HG02623 (cell line): Measurements from ENCODE around the gene TNFRSF17.

ENCODE experiments used
- ATAC-seq: cut with Tn5 transposase; IDR thresholded peaks from one replicate; pipeline ENCODE4 v1.9.1; 2021; ENCODE audit warnings: moderate library complexity; ENCODE audit not compliant: unreplicated experiment

TNFRSF17 gene

DNA sequence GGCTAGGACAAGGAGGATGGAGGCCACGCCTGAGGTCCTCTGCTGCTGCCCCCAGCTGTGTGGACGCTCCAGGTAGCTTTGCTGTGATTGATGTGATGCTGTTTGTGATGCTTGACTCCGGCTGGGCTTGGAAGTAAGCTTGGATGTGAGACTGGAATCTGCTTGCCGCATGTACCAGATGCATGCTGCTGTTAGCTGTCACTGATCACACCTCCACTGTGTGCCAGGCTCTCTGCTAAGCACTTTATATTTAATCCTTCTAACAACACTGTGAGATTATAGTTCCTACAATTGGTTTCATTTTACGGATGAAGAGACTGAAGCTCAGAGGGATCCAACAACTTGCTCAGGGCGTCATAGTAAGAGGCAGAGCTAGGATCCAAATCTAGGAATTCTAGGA lies 35.0 kb downstream of the TNFRSF17 start:
- ATAC-seq = no peak

DNA sequence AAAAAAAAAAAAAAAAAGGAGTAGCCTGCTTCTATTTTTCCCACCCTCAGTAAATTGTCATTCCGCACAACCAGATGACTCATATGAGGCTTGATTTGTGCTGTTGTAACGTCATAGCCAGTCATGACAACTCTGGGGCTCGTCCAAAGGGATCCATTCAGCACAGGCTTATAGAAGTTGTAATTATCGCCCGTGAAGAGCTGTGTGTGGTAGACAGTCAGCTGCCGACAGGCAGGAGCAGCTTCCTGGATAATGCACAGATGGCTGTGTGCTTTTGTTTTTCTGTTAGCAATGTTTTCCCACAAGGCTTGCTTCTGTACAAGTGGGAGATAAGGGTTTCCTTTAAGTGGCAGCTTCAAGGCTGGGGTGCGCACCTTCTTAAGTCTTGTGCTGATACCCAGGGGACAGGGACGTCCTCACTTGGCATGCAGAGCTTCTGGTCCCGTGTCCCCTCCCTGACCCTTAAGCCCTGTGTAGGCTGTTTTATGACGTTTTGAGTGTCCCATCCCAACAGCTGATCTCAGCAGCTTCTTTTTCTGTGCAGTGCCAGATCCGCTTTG lies 37.5 kb downstream of the TNFRSF17 start:
- no peak for ATAC-seq

DNA sequence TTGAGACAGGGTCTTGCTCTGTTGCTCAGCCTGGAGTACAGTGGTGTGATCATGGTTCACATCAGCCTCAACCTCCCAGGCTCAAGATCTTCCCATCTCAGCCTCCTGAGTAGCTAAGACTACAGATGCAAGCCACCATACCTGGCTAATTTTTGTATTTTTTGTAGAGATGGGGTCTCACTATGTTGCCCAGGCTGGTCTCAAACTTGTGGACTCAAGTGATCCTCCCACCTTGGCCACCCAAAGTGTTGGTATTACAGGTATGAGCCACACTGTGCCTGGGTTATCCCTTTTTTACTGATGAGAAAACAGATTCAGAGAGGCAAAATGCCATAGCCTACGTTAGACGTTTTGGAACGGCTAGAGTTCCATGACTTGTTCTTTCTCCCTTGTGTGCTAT lies 41.6 kb downstream of the TNFRSF17 start:
- ATAC-seq = no peak

DNA sequence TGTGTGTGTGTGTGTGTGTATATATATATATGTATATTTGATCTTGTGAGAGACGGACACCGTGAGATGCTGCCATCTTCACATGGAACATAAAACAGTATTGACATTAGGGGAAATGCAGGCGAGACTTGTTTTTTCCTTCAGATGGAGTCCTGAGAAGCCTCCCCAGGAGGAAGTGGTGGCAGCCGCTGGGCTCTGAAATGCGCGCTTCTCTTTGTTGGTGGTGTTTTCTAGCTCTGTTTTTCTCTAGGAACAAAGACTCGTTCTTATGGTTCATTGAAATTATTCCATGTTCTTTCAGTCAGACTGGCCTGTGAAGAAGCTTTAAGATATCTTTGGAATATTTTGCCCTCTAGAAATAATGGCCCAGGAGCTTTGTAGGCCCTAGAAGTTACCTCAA lies 44.5 kb downstream of the TNFRSF17 start:
- ATAC-seq = no peak

DNA sequence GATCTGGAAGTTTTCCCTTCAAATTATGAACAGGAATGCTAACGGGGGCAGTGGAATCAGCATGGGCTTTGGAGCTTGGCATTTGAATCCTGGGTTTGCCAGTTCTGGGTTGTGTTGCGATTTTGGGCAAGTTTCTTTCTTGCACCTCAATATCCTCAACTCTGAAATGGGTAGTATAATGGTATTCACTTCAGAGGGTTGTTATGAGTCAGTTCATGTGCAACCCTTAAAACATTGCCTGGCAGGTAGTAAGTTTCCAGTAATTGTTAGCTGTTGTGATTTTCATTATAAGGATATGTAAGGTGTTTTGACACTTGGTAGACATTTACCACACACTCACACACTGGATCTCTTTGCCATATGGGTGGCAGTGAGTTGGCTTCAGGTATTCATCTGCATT lies 44.9 kb downstream of the TNFRSF17 start:
- ATAC-seq = no peak

DNA sequence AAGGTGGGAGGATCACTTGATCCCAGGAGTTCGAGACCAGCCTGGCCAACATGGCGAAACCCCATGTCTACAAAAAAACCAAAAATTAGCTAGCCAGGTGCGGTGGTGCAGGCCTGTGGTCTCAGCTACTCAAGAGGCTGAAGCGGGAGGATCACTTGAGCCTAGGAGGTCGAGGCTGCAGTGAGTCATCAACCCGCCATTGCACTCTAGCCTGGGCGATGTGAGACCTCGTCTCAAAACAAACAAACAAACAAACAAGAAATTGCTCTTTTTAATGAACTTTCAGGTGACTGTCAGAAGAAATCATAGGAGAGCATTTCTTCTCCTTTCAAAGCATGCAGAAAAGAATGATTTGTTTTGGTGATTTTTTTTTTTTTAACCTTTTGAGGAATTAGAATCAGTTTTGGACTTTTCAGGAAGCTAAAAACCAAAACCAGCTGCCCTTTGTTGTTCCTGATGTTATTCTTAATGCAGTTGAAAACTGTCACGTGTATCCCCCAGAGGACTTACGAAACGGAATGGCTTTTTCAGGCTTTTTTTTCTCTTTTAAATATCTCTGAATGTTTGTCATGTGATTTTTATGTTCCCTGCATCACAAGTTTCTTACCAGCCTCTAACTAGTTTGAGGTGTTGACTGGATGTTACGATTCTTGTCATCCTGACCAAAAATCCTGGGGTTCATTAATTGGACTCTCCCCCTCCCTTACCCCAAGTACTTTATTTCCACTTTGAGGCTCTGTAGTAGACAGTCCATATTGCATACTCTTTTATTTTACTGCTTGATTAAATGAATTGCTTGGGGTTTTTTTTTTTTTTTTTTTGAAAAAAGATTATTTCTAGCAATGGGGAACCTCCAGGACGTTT lies 45.6 kb downstream of the TNFRSF17 start:
- no peak for ATAC-seq

DNA sequence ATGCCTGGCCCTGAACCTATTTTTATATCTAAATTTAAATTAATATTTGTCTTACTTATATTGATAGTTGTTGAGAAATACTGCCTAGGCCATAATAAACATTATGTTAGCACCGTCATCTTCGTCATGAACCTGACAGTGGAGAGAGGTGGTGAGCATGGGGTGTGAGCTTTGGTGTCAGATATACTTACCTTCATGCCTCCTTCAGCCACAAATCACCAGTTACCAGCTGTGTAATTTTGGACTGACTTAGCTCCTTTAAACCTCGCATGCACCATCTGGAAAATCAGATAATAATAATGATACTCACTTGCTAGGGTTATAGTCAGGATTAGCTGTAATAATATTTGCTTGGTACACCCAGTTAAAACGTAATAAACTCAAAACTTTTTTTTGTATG lies 46.6 kb downstream of the TNFRSF17 start:
- no peak for ATAC-seq

DNA sequence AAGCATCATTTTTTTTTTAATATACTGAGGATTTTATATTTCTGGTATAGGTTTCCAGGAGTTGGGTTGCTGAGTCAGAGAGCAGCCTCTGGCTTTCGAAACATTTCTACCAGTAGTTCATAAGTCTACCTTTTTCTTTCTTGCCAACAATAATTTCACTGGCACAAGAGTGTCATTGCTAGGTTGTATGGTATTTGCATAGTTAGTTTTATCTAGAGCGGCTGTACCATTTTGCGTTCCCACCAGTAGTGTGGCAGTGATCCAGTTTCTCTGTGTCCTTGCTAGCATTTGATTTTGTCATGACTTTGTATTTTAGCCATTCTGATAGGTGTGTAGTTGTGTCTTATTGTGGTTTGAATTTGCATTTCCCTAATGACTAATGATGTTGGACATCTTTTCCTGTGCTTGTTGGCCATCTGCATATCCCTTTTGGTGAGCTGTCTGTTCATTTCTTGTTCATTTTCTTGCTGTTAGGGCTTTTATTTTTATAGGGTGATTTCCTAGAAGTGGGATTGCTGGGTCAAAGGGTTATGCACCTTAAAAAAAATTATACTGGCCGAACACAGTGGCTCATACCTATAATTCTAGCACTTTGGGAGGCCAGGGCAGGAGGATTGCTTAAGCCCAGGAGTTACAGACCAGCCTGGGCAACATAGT lies 51.4 kb downstream of the TNFRSF17 start:
- no peak for ATAC-seq

DNA sequence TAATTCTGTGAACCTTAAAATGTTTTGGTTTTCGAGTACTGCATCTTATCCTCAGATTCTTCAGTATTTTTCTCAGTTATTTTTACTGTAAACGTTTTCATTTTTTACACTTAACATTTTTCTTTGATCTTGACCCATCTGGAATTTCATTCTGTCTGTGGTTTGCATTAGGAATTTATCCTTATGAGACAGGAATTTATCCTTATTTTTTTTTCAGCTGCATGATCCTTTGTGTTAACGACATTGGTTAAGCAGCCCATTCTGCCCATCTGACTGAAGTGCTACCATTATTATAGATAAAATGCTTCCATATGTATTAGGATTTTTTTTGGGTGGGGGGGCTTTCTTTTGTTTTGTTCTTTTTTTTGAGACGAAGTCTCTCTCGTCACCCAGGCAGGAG lies 52.5 kb downstream of the TNFRSF17 start:
- no peak for ATAC-seq
